Muscle layer of colon (tissue), 2 donors: Measurements from ENCODE around the gene GRIFIN.

ENCODE experiments used
- H3K27ac ChIP-seq: one replicate; pipeline ENCODE4 v1.7.0; 2013; ENCODE audit warnings: low read depth, mild to moderate bottlenecking, low read length, moderate library complexity
- H3K27me3 ChIP-seq, 2 donors: one replicate each; pipeline ENCODE4 v1.7.0; 2013; ENCODE audit warnings: low read length in 2 of 2, mild to moderate bottlenecking in 2 of 2; ENCODE audit not compliant: insufficient read depth in 2 of 2, control insufficient read depth in 1 of 2
- H3K36me3 ChIP-seq: one replicate; pipeline ENCODE4 v1.7.0; 2013; ENCODE audit warnings: mild to moderate bottlenecking, low read length; ENCODE audit not compliant: insufficient read depth
- H3K4me1 ChIP-seq: one replicate; pipeline ENCODE4 v1.7.0; 2013; ENCODE audit warnings: mild to moderate bottlenecking, low read length; ENCODE audit not compliant: insufficient read depth
- H3K4me3 ChIP-seq, 2 donors: one replicate each; pipeline ENCODE4 v1.7.0; 2013; ENCODE audit warnings: low read length in 2 of 2, low read depth in 1 of 2, mild to moderate bottlenecking in 1 of 2, moderate library complexity in 1 of 2
- H3K9ac ChIP-seq: one replicate; pipeline ENCODE4 v1.7.0; 2013; ENCODE audit warnings: low read length
- H3K9me3 ChIP-seq: one replicate; pipeline ENCODE4 v1.7.0; 2013; ENCODE audit warnings: mild to moderate bottlenecking, low read length
- donor health status: abdominal sarcoma.
- donor health status: Adenocarcinoma of cecum.

GRIFIN gene

GRCh38 chr7:2435146-2435545 is 41.1 kb downstream of the GRIFIN start:
- H3K4me1 ChIP-seq: peaks cover 5% of the 10 kb centered on the region
- peaks cover 16% of the 10 kb centered on the region for H3K36me3 ChIP-seq
- no peak overlapping the region for H3K4me3 ChIP-seq
- no peak overlapping the region for H3K27ac ChIP-seq
- no peaks in the 10 kb centered on the region for H3K27me3 ChIP-seq
- H3K9me3 ChIP-seq: no peaks in the 10 kb centered on the region
- no peak overlapping the region for H3K9ac ChIP-seq

GRCh38 chr7:2433713-2434550 is 42.3 kb downstream of the GRIFIN start:
- Histone ChIP-seq H3K27me3 (no peaks in the 10 kb centered on the region), H3K9ac (no peak overlapping the region), H3K4me3 (no peak overlapping the region), H3K27ac (no peak overlapping the region), H3K36me3 (peaks cover 16% of the 10 kb centered on the region), H3K4me1 (peaks cover 5% of the 10 kb centered on the region), H3K9me3 (no peaks in the 10 kb centered on the region)

- no peak overlapping the region for H3K4me3 ChIP-seq
- H3K9ac ChIP-seq: no peak overlapping the region
- H3K36me3 ChIP-seq: peaks cover 16% of the 10 kb centered on the region
- no peaks in the 10 kb centered on the region for H3K9me3 ChIP-seq
- no peak overlapping the region for H3K27ac ChIP-seq
- no peaks in the 10 kb centered on the region for H3K27me3 ChIP-seq
- H3K4me1 ChIP-seq: peaks cover under 1% of the 10 kb centered on the region
Observed at GRCh38 chr7:2432910-2433712, 43.1 kb downstream of the GRIFIN start.

DNA sequence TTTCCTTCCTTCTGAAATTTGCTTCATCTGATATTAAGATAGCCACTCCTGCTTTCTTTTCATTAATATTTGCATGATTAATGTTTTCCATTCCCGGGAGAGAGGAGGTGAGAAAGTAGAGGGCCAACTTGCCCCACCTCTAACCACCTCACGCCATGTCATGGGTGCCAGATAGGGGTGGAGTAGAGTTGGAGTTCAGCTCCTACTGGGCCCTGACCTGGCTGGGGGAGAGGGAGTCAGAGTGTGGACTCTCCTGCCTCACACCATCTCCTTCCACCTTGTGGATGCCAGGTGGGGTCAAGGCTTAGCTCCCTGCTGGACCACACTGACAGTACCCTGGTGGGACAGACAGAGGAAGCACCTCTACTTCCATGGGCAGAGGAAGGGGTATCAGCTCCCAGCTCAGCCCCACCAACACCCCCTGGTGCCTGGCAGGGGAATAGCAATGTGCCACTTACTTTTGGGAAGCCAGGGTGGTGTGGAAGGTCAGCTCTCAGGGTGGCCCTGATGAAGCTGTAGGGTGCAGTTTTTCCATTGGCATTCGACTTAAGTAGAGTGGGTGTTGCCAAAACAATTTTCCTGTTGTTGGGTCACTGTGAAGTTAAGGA is 44.8 kb downstream of the GRIFIN start:
- Histone ChIP-seq H3K27ac (no peak overlapping the region), H3K4me3 (no peak overlapping the region), H3K36me3 (peaks cover 13% of the 10 kb centered on the region), H3K9ac (no peak overlapping the region), H3K4me1 (no peaks in the 10 kb centered on the region), H3K9me3 (no peaks in the 10 kb centered on the region), H3K27me3 (no peaks in the 10 kb centered on the region)

- no peaks in the 10 kb centered on the region for H3K4me1 ChIP-seq
- H3K27me3 ChIP-seq: no peaks in the 10 kb centered on the region
- no peak overlapping the region for H3K9ac ChIP-seq
- no peak overlapping the region for H3K27ac ChIP-seq
- H3K36me3 ChIP-seq: no peaks in the 10 kb centered on the region
- H3K9me3 ChIP-seq: no peaks in the 10 kb centered on the region
- no peak overlapping the region for H3K4me3 ChIP-seq
Observed at GRCh38 chr7:2425749-2426148, 50.4 kb downstream of the GRIFIN start.
